Activated T-helper 2 cell treated with anti-CD3 and anti-CD28 coated beads, Interferon-gamma antibody, Interleukin-2, Interleukin-4, amounts not matched to agents 10 μg/mL and 5 μg/mL and 100 μg/mL, durations not matched to agents 14 hours and 24 hours and 36 hours (primary cell): ENCODE data around the gene MAP3K8. TPM values are rescaled to one million over a fixed set of nuclear protein-coding genes. Genes with fewer than 3 reads are reported as not detected.

ENCODE experiments used
- DNase-seq: peaks from one replicate; pipeline ENCODE4 v3.0.0; 2021; ENCODE audit warnings: low spot score
- H3K27ac Mint-ChIP-seq: one replicate; pipeline ENCODE4 v1.8.0; 2021; ENCODE audit warnings: mixed read lengths
- H3K27me3 Mint-ChIP-seq: one replicate; pipeline ENCODE4 v1.8.0; 2021; ENCODE audit warnings: low read depth, mixed read lengths
- H3K36me3 Mint-ChIP-seq: one replicate; pipeline ENCODE4 v1.8.0; 2021; ENCODE audit warnings: low read depth, mixed read lengths
- H3K4me1 Mint-ChIP-seq: one replicate; pipeline ENCODE4 v1.8.0; 2021; ENCODE audit warnings: low read depth, mixed read lengths
- H3K4me3 Mint-ChIP-seq: one replicate; pipeline ENCODE4 v1.8.0; 2021; ENCODE audit warnings: low read depth, mild to moderate bottlenecking, moderate library complexity, mixed read lengths
- H3K9me3 Mint-ChIP-seq: one replicate; pipeline ENCODE4 v1.8.0; 2021; ENCODE audit warnings: mixed read lengths
- intact Hi-C: fragments of 100-400 bp; cut with micrococcal nuclease; formaldehyde crosslinking; loops from one replicate; pipeline ENCODE4 v1.15.1; 2023
- total RNA-seq: library from RNA; stranded (reverse); gene quantifications from 2 replicates; pipeline ENCODE4 v1.2.3, GENCODE V29; 2022

MAP3K8 gene
- total RNA-seq, 1 donor from 2014 or later: 33.5 TPM

- Mint-ChIP-seq H3K9me3 (no peaks in the 10 kb centered on the region), H3K36me3 (no peaks in the 10 kb centered on the region), H3K27me3 (no peaks in the 10 kb centered on the region), H3K4me3 (no peak overlapping the region), H3K4me1 (peaks cover 62% of the 10 kb centered on the region), H3K27ac (no peak overlapping the region)
- intact Hi-C loops: no loop called here
- no peak for DNase-seq
These were observed 71.7 kb downstream of the MAP3K8 start for GRCh38 chr10:30505543-30506298.

GRCh38 chr10:30509508-30509907 lies 75.5 kb downstream of the MAP3K8 start:
- Mint-ChIP-seq H3K4me3 (no peak overlapping the region), H3K27me3 (no peaks in the 10 kb centered on the region), H3K27ac (no peak overlapping the region), H3K4me1 (peaks cover 40% of the 10 kb centered on the region), H3K36me3 (no peaks in the 10 kb centered on the region), H3K9me3 (no peaks in the 10 kb centered on the region)
- intact Hi-C loops: no loop called here
- DNase-seq: no peak

- Mint-ChIP-seq H3K27ac (peak overlapping the region; percentile 62), H3K27me3 (no peaks in the 10 kb centered on the region), H3K36me3 (no peaks in the 10 kb centered on the region), H3K9me3 (no peaks in the 10 kb centered on the region), H3K4me1 (peaks cover 37% of the 10 kb centered on the region), H3K4me3 (no peak overlapping the region)
- DNase-seq: no peak
- intact Hi-C loops: loop anchor here (1.0 kb wide), 3 partner anchors 8 to 73 kb away; no protein-coding TSS in a partner anchor
These were observed 76.4 kb downstream of the MAP3K8 start for GRCh38 chr10:30510184-30510931.

GRCh38 chr10:30510932-30511700 lies 77.1 kb downstream of the MAP3K8 start:
- Mint-ChIP-seq H3K36me3 (no peaks in the 10 kb centered on the region), H3K27ac (peak overlapping the region; percentile 62)
- intact Hi-C loops: loop anchor here (1.0 kb wide), 3 partner anchors 9 to 74 kb away; no protein-coding TSS in a partner anchor

More at GRCh38 chr10:30510932-30511700, 77.1 kb downstream of the MAP3K8 start:
- H3K4me1 Mint-ChIP-seq: peaks cover 30% of the 10 kb centered on the region
- H3K9me3 Mint-ChIP-seq: no peaks in the 10 kb centered on the region
- no peaks in the 10 kb centered on the region for H3K27me3 Mint-ChIP-seq
- DNase-seq: no peak
- H3K4me3 Mint-ChIP-seq: no peak overlapping the region

Other genes with a start within 250 kb of the MAP3K8 start
- gene MTPAP, start 84.9 kb upstream of the MAP3K8 start, total RNA-seq: 55.9 and 61.8 TPM in 2 replicates
- gene LYZL2, start 195.6 kb downstream of the MAP3K8 start, total RNA-seq: not detected in 2 replicates